Stimulated activated CD4-positive, alpha-beta T cell treated with anti-CD3 and anti-CD28 coated beads, Interleukin-4, amount 100 ng/mL, for 1 hour (primary cell): ENCODE results near the gene BABAM2.
"Not testable (repeated sequence)": the region's sequence is repeated elsewhere in the genome, so short reads cannot be mapped to it uniquely, and the experiment has no call there.

Experiments
- DNase-seq: peaks from one replicate; pipeline ENCODE4 v3.0.0-alpha.2; 2020

BABAM2 gene

GRCh38 chr2:28219758-28220368 is 329.3 kb downstream of the BABAM2 start:
- DNase-seq, result no peak

GRCh38 chr2:28224648-28225472 is 334.3 kb downstream of the BABAM2 start:
- no peak for DNase-seq

- DNase-seq, result no peak
Measured at GRCh38 chr2:28225473-28226080, 335.0 kb downstream of the BABAM2 start.

GRCh38 chr2:28226558-28226957 is 336.0 kb downstream of the BABAM2 start:
- DNase-seq, result no peak

- DNase-seq, result no peak
Measured at GRCh38 chr2:28227498-28227897, 337.0 kb downstream of the BABAM2 start.

- no peak for DNase-seq
Measured at GRCh38 chr2:28228434-28228995, 338.0 kb downstream of the BABAM2 start.

- no peak for DNase-seq
Measured at GRCh38 chr2:28231110-28231631, 340.6 kb downstream of the BABAM2 start.

GRCh38 chr2:28232295-28232694 is 341.8 kb downstream of the BABAM2 start:
- no peak for DNase-seq

GRCh38 chr2:28233164-28233676 is 342.7 kb downstream of the BABAM2 start:
- no peak for DNase-seq

- DNase-seq, result no peak
Measured at GRCh38 chr2:28234807-28235206, 344.3 kb downstream of the BABAM2 start.

GRCh38 chr2:28239207-28239606 is 348.7 kb downstream of the BABAM2 start:
- no peak for DNase-seq

GRCh38 chr2:28240937-28241336 is 350.4 kb downstream of the BABAM2 start:
- no peak for DNase-seq

- no peak for DNase-seq
Measured at GRCh38 chr2:28247290-28247689, 356.8 kb downstream of the BABAM2 start.

GRCh38 chr2:28247734-28248133 is 357.2 kb downstream of the BABAM2 start:
- no peak for DNase-seq

- DNase-seq, result no peak
Measured at GRCh38 chr2:28248511-28248910, 358.0 kb downstream of the BABAM2 start.

- no peak for DNase-seq
Measured at GRCh38 chr2:28250006-28250405, 359.5 kb downstream of the BABAM2 start.

GRCh38 chr2:28251337-28251736 is 360.8 kb downstream of the BABAM2 start:
- DNase-seq, result no peak

GRCh38 chr2:28252311-28252710 is 361.8 kb downstream of the BABAM2 start:
- no peak for DNase-seq

- no peak for DNase-seq
Measured at GRCh38 chr2:28253543-28253942, 363.0 kb downstream of the BABAM2 start.

- DNase-seq, result not testable (repeated sequence)
Measured at GRCh38 chr2:28255231-28255630, 364.7 kb downstream of the BABAM2 start.

GRCh38 chr2:28257182-28257581 is 366.7 kb downstream of the BABAM2 start:
- DNase-seq, result no peak

- not testable (repeated sequence) for DNase-seq
Measured at GRCh38 chr2:28259226-28259625, 368.7 kb downstream of the BABAM2 start.

GRCh38 chr2:28263690-28264089 is 373.2 kb downstream of the BABAM2 start:
- no peak for DNase-seq
